HEK293T (cell line): Measurements from ENCODE around the gene SARS1.

Experiments
- CTCF ChIA-PET: fragments of 350-600 bp; formaldehyde crosslinking; extraction: SDS; loops from one replicate; lab custom pipeline; 2021; ENCODE audit warnings: antibody characterized with exemption, inconsistent platforms; lab: Yijun Ruan, JAX
- POLR2A ChIA-PET: fragments of 350-600 bp; formaldehyde crosslinking; extraction: SDS; loops from one replicate; lab custom pipeline; 2020; ENCODE audit warnings: antibody characterized with exemption, inconsistent platforms; lab: Yijun Ruan, JAX
- DNase-seq: peaks from one replicate; pipeline ENCODE4 v3.0.0; 2012; ENCODE audit warnings: mixed read lengths; ENCODE audit errors: extremely low spot score
- ARNT ChIP-seq: fragments of 450-650 bp; IDR thresholded peaks from 2 replicates; pipeline ENCODE4 v1.6.1; 2017; ENCODE audit warnings: mild to moderate bottlenecking
- BHLHE40 ChIP-seq: fragments of 450-650 bp; IDR thresholded peaks from 2 replicates; pipeline ENCODE4 v1.6.1; 2016; ENCODE audit warnings: mild to moderate bottlenecking, moderate library complexity, borderline replicate concordance
- CTBP1 ChIP-seq: fragments of 450-650 bp; IDR thresholded peaks from 2 replicates; pipeline ENCODE4 v1.6.1; 2016; ENCODE audit warnings: borderline replicate concordance
- ELF4 ChIP-seq: fragments of 450-650 bp; IDR thresholded peaks from 2 replicates; pipeline ENCODE4 v1.6.1; 2017; ENCODE audit warnings: antibody characterized with exemption
- FOXA1 ChIP-seq: fragments of 450-650 bp; IDR thresholded peaks from 2 replicates; pipeline ENCODE4 v1.6.1; 2016; ENCODE audit warnings: mild to moderate bottlenecking
- FOXK2 ChIP-seq: fragments of 450-650 bp; IDR thresholded peaks from 2 replicates; pipeline ENCODE4 v1.6.1; 2016; ENCODE audit warnings: mild to moderate bottlenecking
- FOXM1 ChIP-seq: fragments of 450-650 bp; IDR thresholded peaks from 2 replicates; pipeline ENCODE4 v1.6.1; 2017; ENCODE audit warnings: mild to moderate bottlenecking, borderline replicate concordance
- HDGF ChIP-seq: fragments of 450-650 bp; IDR thresholded peaks from 2 replicates; pipeline ENCODE4 v1.6.1; 2017; ENCODE audit warnings: antibody characterized with exemption, borderline replicate concordance
- L3MBTL2 ChIP-seq: fragments of 450-650 bp; conservative IDR thresholded peaks from 2 replicates; pipeline ENCODE4 v1.6.1; 2016; ENCODE audit warnings: mild to moderate bottlenecking
- LEF1 ChIP-seq: fragments of 450-650 bp; IDR thresholded peaks from 2 replicates; pipeline ENCODE4 v1.6.1; 2017; ENCODE audit warnings: mild to moderate bottlenecking, borderline replicate concordance
- NFRKB ChIP-seq: fragments of 450-650 bp; IDR thresholded peaks from 2 replicates; pipeline ENCODE4 v1.6.1; 2016; ENCODE audit warnings: mild to moderate bottlenecking, moderate library complexity
- PKNOX1 ChIP-seq: fragments of 450-650 bp; IDR thresholded peaks from 2 replicates; pipeline ENCODE4 v1.6.1; 2016
- SP1 ChIP-seq: fragments of 450-650 bp; IDR thresholded peaks from 2 replicates; pipeline ENCODE4 v1.6.1; 2017
- SUZ12 ChIP-seq: fragments of 450-650 bp; IDR thresholded peaks from 2 replicates; pipeline ENCODE4 v1.6.1; 2016; ENCODE audit warnings: mild to moderate bottlenecking
- TARDBP ChIP-seq: fragments of 450-650 bp; IDR thresholded peaks from 2 replicates; pipeline ENCODE4 v1.6.1; 2016
- ZNF384 ChIP-seq: fragments of 450-650 bp; IDR thresholded peaks from 2 replicates; pipeline ENCODE4 v1.6.1; 2016

The SARS1 gene

GRCh38 chr1:109207467-109208103, 6.1 kb upstream of the SARS1 start:
- no peak for DNase-seq
- TF ChIP-seq L3MBTL2 (no peak), NFRKB (no peak), FOXM1 (no peak)
- CTCF ChIA-PET, result interaction anchor here (1.0 to 2.0 kb wide), 3 partner anchors 14 to 47 kb away, joined by 3 to 7 read pairs (median 4); no protein-coding TSS in a partner anchor
- POLR2A ChIA-PET, result interaction anchor here (1.2 to 1.5 kb wide), 2 partner anchors 9 to 108 kb away, joined by 3 to 6 read pairs; no protein-coding TSS in a partner anchor

- ChIA-PET POLR2A (interaction anchor here (1.2 to 1.5 kb wide), 2 partner anchors 10 to 109 kb away, joined by 3 to 6 read pairs; no protein-coding TSS in a partner anchor), CTCF (no interaction called here)
- DNase-seq, result no peak
- TF ChIP-seq ZNF384 (no peak), HDGF (no peak), BHLHE40 (no peak), LEF1 (no peak), ARNT (no peak), FOXA1 (no peak), FOXM1 (no peak), NFRKB (no peak), ELF4 (no peak), SP1 (no peak), CTBP1 (no peak), FOXK2 (no peak)
Measured at GRCh38 chr1:109208394-109208793, 5.3 kb upstream of the SARS1 start.

GRCh38 chr1:109208836-109209463, 4.8 kb upstream of the SARS1 start:
- CTCF ChIA-PET, result no interaction called here
- TF ChIP-seq PKNOX1, result no peak
- no peak for TF ChIP-seq SUZ12
- no peak for TF ChIP-seq ARNT
- TF ChIP-seq BHLHE40, result no peak
- no peak for TF ChIP-seq LEF1
- TF ChIP-seq NFRKB, result no peak
- TF ChIP-seq ZNF384, result no peak
- no peak for TF ChIP-seq L3MBTL2
- POLR2A ChIA-PET, result interaction anchor here (1.2 to 1.5 kb wide), 2 partner anchors 11 to 109 kb away, joined by 3 to 6 read pairs; no protein-coding TSS in a partner anchor

GRCh38 chr1:109210058-109210457, 3.7 kb upstream of the SARS1 start:
- DNase-seq, result no peak
- POLR2A ChIA-PET, result no interaction called here
- CTCF ChIA-PET, result interaction anchor here (1.8 kb wide), 1 partner anchor 9 kb away, joined by 9 read pairs; no protein-coding TSS in a partner anchor
- TF ChIP-seq FOXM1 (no peak), SP1 (no peak), ARNT (no peak), SUZ12 (no peak), FOXA1 (no peak)

More at GRCh38 chr1:109208836-109209463, 4.8 kb upstream of the SARS1 start:
- no peak for DNase-seq

- DNase-seq, result no peak
- ChIA-PET POLR2A (interaction anchor here (0.9 to 3.8 kb wide), 22 partner anchors 8 to 285 kb away, joined by 3 to 29 read pairs (median 5); partner anchors contain the start of genes PSRC1 and TMEM167B), CTCF (interaction anchor here (0.7 to 2.1 kb wide), 4 partner anchors 12 to 36 kb away, joined by 3 to 8 read pairs (median 4); partner anchors contain the start of gene CELSR2)
- TF ChIP-seq SUZ12 (no peak), ELF4 (no peak), SP1 (no peak), ZNF384 (no peak), CTBP1 (no peak), FOXK2 (no peak), FOXA1 (no peak), ARNT (no peak), LEF1 (no peak), TARDBP (no peak), BHLHE40 (no peak), NFRKB (no peak), FOXM1 (no peak), L3MBTL2 (no peak), PKNOX1 (no peak), HDGF (no peak)
Measured at GRCh38 chr1:109213345-109213823, 334 bp upstream of the SARS1 start.
